Loucy (cell line): ENCODE measurements around the gene FRMD4A.

Source experiments
- H2AFZ ChIP-seq: fragments of 200-600 bp; sonication (generic); 2 replicates; pipeline ENCODE4 v1.6.0; 2016; ENCODE audit warnings: antibody characterized with exemption, mild to moderate bottlenecking, low read length, moderate library complexity
- H3F3A ChIP-seq: fragments of 200-600 bp; 2 replicates; pipeline ENCODE4 v1.6.0; 2016; ENCODE audit warnings: antibody characterized with exemption, low read depth, mild to moderate bottlenecking
- H3K27me3 ChIP-seq: fragments of 200-600 bp; sonication (generic); 2 replicates; pipeline ENCODE4 v1.6.1; 2014; ENCODE audit warnings: low read length, mild to moderate bottlenecking; ENCODE audit not compliant: insufficient read depth, poor library complexity, severe bottlenecking
- H3K36me3 ChIP-seq: fragments of 200-600 bp; sonication (generic); 2 replicates; pipeline ENCODE4 v1.6.1; 2016; ENCODE audit warnings: low read length; ENCODE audit not compliant: insufficient read depth
- H3K4me1 ChIP-seq: fragments of 200-600 bp; sonication (generic); 2 replicates; pipeline ENCODE4 v1.5.1; 2014; ENCODE audit warnings: low read length, mild to moderate bottlenecking; ENCODE audit not compliant: insufficient read depth, poor library complexity, severe bottlenecking
- H3K4me2 ChIP-seq: fragments of 200-600 bp; sonication (generic); 2 replicates; pipeline ENCODE4 v1.6.0; 2014; ENCODE audit warnings: antibody characterized with exemption, low read length, low read depth, mild to moderate bottlenecking; ENCODE audit not compliant: poor library complexity, severe bottlenecking
- H3K4me3 ChIP-seq: fragments of 200-600 bp; sonication (generic); 2 replicates; pipeline ENCODE4 v1.5.1; 2014; ENCODE audit warnings: low read length, mild to moderate bottlenecking, mixed read lengths; ENCODE audit not compliant: poor library complexity, severe bottlenecking
- H3K79me2 ChIP-seq: fragments of 200-600 bp; sonication (generic); 2 replicates; pipeline ENCODE4 v1.6.1; 2014; ENCODE audit warnings: low read length; ENCODE audit not compliant: insufficient read depth
- H3K9ac ChIP-seq: fragments of 200-600 bp; sonication (generic); 2 replicates; pipeline ENCODE4 v1.6.0; 2014; ENCODE audit warnings: mild to moderate bottlenecking, low read depth, low read length, moderate library complexity; ENCODE audit not compliant: poor library complexity, severe bottlenecking
- H3K9me2 ChIP-seq: fragments of 200-600 bp; sonication (generic); replicated peaks from 2 replicates; pipeline ENCODE4 v1.6.1; 2016; ENCODE audit warnings: low read depth, low read length, mixed read lengths
- H3K9me3 ChIP-seq: fragments of 200-600 bp; sonication (generic); 2 replicates; pipeline ENCODE4 v1.6.1; 2014; ENCODE audit warnings: mild to moderate bottlenecking, antibody characterized with exemption, low read length, low read depth; ENCODE audit not compliant: insufficient read depth
- H4K20me1 ChIP-seq: fragments of 200-600 bp; sonication (generic); 2 replicates; pipeline ENCODE4 v1.6.0; 2014; ENCODE audit warnings: antibody characterized with exemption, low read length, mild to moderate bottlenecking; ENCODE audit not compliant: insufficient read depth, poor library complexity, severe bottlenecking
- EZH2phosphoT487 ChIP-seq: fragments of 200-600 bp; IDR thresholded peaks from 2 replicates; pipeline ENCODE4 v1.6.1; 2018; ENCODE audit warnings: antibody characterized with exemption, mild to moderate bottlenecking, moderate library complexity, borderline replicate concordance
- TF ChIP-seq, protein P1 (sequence below): fragments of 200-600 bp; sonication (generic); conservative IDR thresholded peaks from 2 replicates; pipeline ENCODE4 v1.5.1; 2014; ENCODE audit warnings: mild to moderate bottlenecking, antibody characterized with exemption, low read length

FRMD4A gene

DNA sequence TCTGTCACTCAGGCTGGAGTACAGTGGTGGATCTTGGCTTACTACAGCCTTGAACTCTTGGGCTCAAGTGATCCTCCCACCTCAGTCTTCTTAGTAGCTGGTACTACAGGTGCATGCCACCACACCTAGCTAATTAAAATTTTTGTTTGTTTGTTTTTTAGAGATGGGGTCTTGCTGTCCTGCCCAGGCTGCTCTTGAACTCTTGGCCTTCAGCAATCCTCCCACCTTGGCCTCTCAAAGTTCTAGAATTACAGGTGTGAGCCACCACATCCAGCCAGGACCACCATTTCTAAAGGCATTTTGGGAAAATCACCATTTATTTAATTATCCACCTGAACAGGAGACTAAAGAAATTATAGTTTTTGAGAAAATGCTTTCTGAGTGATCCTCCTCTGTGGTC lies 491.7 kb downstream of the FRMD4A start:
- Histone ChIP-seq H3F3A (no peaks in the 10 kb centered on the region), H3K4me1 (no peaks in the 10 kb centered on the region), H3K4me2 (no peak overlapping the region), H3K36me3 (no peaks in the 10 kb centered on the region), H3K79me2 (no peaks in the 10 kb centered on the region), H3K9me3 (no peaks in the 10 kb centered on the region; the same call in 1 of the 2 replicates), H3K27me3 (no peaks in the 10 kb centered on the region), H4K20me1 (no peaks in the 10 kb centered on the region), H2AFZ (no peak overlapping the region), H3K4me3 (no peak overlapping the region), H3K9me2 (no peaks in the 10 kb centered on the region), H3K9ac (no peak overlapping the region)
- TF ChIP-seq, protein P1, sequence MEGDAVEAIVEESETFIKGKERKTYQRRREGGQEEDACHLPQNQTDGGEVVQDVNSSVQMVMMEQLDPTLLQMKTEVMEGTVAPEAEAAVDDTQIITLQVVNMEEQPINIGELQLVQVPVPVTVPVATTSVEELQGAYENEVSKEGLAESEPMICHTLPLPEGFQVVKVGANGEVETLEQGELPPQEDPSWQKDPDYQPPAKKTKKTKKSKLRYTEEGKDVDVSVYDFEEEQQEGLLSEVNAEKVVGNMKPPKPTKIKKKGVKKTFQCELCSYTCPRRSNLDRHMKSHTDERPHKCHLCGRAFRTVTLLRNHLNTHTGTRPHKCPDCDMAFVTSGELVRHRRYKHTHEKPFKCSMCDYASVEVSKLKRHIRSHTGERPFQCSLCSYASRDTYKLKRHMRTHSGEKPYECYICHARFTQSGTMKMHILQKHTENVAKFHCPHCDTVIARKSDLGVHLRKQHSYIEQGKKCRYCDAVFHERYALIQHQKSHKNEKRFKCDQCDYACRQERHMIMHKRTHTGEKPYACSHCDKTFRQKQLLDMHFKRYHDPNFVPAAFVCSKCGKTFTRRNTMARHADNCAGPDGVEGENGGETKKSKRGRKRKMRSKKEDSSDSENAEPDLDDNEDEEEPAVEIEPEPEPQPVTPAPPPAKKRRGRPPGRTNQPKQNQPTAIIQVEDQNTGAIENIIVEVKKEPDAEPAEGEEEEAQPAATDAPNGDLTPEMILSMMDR: no peak
- no peak for TF ChIP-seq EZH2phosphoT487

DNA sequence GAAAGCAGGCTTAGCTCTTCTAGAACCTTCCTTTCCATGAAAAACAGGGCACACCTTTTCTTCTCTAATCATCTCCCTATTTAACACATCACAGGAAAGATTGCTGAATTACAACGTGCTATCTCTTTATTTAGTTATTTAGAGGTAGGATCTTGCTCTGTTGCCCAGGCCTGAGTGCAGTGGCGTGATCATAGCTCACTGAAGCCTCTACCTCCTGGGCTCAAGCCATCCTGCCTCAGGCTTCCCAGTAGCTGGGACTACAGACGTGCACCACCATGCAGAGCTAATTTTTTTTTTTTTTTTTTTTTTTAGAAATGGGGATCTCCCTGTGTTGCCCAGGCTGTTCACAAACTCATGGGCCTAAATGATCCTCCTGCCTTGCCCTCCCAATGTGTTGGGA lies 492.8 kb downstream of the FRMD4A start:
- Histone ChIP-seq H3K9me2 (no peaks in the 10 kb centered on the region), H3K4me3 (no peak overlapping the region), H3K79me2 (no peaks in the 10 kb centered on the region), H3K27me3 (no peaks in the 10 kb centered on the region), H3K36me3 (no peaks in the 10 kb centered on the region), H2AFZ (no peak overlapping the region), H3K4me1 (no peaks in the 10 kb centered on the region), H3F3A (no peaks in the 10 kb centered on the region), H3K9ac (no peak overlapping the region), H3K9me3 (no peaks in the 10 kb centered on the region; the same call in 1 of the 2 replicates), H4K20me1 (no peaks in the 10 kb centered on the region), H3K4me2 (no peak overlapping the region)
- TF ChIP-seq EZH2phosphoT487: no peak
- TF ChIP-seq, protein P1: no peak

DNA sequence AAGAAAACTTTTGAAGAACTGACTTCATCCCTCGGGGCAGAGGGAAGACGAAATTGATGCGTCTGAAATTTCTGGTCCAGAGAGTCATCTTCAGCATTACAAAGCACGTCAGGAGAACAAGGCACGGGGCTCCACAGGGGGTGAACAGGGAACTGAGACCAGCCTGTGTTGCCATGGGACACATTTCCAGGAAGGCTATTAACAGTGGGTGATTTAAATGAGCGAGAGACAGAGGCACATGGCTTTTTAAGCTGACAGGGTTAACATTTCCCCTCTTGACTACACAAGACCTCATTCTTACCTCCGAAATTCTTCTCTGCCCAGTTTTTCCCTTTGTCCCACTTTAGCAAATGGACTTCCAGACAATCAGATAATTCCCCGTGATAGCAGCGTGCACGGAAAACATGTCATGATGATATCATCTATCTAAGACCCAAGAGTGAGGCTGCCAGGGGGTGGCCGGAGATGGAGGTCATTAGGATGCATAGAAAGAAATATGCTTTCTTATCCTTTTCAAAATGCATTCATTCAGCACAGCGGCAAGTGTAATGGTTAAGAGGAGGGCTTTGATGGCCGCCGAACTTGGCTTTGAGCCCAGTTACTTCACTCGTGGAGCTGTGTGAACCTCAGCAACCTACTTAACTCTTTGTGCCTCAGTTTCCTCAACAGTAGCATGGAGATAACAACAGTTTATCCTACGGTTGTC lies 496.0 kb downstream of the FRMD4A start:
- Histone ChIP-seq H3K4me3 (no peak overlapping the region), H3K36me3 (no peaks in the 10 kb centered on the region), H3F3A (no peaks in the 10 kb centered on the region), H4K20me1 (no peaks in the 10 kb centered on the region), H3K27me3 (no peaks in the 10 kb centered on the region), H3K9me2 (no peaks in the 10 kb centered on the region), H2AFZ (no peak overlapping the region), H3K79me2 (no peaks in the 10 kb centered on the region), H3K4me2 (no peak overlapping the region), H3K4me1 (no peaks in the 10 kb centered on the region), H3K9ac (no peak overlapping the region), H3K9me3 (no peaks in the 10 kb centered on the region)
- TF ChIP-seq, protein P1: no peak
- no peak for TF ChIP-seq EZH2phosphoT487
